GM12873 (cell line): ENCODE data around the gene STXBP6.

ENCODE experiments used
- TF ChIP-seq, protein P1 (sequence below): IDR thresholded peaks from 2 replicates; pipeline ENCODE4 v1.5.1; 2012; ENCODE audit warnings: low read depth, mild to moderate bottlenecking, moderate library complexity, low read length, control low read depth; ENCODE audit not compliant: insufficient read depth; ENCODE audit errors: missing control alignments

The STXBP6 gene

DNA sequence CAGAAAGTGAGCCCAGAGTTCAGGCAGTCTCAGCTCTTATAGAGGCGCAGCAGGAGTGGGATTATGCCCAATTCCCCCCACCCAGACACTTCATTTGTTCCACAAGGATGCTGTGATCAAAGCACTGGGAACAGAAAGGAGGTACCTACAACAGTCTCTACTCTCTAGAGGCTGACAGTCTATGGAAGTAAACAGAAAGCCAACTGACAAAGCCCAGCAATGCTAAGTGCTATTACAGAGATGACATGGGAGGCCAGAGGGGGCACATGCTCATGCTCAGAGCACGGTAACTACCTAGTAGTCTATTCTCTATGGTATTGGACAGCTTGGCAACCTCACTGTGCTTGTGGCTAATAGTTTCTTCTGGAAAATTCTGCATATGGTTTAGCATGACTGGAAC lies 85.9 kb downstream of the STXBP6 start:
- TF ChIP-seq, protein P1, sequence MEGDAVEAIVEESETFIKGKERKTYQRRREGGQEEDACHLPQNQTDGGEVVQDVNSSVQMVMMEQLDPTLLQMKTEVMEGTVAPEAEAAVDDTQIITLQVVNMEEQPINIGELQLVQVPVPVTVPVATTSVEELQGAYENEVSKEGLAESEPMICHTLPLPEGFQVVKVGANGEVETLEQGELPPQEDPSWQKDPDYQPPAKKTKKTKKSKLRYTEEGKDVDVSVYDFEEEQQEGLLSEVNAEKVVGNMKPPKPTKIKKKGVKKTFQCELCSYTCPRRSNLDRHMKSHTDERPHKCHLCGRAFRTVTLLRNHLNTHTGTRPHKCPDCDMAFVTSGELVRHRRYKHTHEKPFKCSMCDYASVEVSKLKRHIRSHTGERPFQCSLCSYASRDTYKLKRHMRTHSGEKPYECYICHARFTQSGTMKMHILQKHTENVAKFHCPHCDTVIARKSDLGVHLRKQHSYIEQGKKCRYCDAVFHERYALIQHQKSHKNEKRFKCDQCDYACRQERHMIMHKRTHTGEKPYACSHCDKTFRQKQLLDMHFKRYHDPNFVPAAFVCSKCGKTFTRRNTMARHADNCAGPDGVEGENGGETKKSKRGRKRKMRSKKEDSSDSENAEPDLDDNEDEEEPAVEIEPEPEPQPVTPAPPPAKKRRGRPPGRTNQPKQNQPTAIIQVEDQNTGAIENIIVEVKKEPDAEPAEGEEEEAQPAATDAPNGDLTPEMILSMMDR: no peak

DNA sequence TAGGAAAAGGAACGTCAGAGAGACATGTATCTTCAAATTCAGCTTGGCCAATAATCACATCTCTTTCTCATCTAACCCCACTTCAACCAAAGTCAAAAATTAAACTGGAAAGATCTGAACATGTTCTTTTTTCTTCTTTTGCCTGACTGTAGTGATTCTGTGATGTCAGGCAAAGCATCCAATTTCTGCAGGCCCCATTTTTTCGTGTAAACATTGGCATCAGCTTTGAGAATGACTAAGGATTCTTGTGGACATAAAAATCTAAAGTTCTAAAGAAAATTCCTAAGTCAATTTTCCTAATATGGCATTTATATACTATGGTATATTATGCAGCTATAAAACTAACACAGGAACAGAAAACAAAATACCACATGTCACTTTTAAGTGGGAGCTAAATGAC lies 89.1 kb downstream of the STXBP6 start:
- TF ChIP-seq, protein P1: no peak

DNA sequence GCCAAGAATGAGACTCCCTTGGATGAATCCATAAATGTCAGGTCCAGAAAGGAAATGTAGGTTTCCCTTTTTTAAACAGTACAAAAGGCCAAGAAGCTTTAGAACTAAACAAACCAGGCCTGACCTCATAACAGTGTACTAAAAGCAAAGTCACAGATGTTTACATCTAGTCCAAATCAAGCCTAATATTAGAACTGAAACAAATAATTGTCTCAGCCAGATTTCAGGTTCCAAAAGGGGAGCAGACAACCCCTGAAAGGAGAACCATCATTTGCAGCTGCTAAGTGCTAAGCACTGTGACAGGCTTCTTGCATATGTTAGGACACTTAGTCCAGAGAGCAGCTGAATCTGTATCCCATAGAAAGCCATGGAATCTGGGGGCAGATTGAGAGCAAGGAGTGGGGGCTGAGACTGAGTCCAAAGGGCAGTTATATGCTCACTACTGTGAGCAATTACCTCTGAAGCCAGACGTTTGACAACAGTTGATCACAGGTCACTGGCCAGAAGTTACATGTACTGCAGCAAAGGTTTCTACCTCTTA lies 90.1 kb downstream of the STXBP6 start:
- TF ChIP-seq, protein P1: no peak

DNA sequence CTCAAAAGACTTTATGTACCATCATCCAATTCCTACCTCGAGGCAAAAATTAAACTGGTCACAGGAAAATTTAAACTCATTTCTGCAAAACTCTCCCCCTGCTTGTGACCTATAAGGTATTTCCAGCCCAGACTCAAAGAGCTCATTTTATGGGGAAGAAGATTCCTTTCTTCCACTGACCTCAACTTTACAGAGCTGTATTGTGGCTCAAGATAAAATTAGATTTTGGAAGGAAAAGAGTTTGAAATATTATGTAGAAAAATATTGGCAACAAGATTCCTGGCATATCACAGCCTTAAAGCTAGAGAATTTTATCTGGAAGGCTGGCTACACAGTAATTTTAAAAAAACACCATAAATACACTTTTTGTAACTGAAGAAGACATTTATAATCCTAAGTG lies 91.7 kb downstream of the STXBP6 start:
- TF ChIP-seq, protein P1: no peak

DNA sequence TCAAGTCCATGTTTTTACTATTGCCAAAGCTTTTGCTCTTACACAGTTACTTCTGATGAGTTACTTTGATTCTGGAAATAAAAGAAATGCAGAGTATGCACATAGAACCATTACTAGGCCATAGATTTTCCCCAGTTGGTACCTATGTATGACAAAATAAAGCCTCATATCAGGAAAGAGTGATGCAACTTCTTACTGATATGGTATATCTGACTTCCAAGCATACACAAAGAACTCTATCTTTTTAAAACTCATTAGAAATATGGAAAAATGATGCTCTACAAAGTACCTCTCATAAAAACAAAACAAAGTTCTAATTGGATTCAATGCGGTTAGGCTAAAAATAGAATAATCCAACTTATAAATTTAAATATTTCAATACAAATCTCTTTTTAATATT lies 92.1 kb downstream of the STXBP6 start:
- TF ChIP-seq, protein P1: no peak

DNA sequence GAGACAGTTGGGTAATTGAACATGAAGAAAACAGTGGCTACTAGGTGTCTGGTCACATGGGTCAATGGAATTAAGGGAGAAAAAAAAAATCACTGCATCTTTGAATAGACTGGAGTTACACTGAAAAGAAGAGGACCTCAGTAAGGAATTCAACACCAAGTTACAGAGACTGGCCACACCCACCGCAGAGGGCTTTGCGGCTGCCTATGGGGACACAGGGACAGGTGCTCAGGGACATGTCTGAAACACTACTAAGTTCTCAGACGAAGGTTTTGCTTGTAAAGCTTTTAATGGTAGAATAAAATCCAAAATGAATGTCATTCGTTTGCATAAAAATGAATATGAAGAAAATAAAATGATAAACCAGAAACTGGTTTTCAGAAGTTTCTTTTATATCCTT lies 93.8 kb downstream of the STXBP6 start:
- TF ChIP-seq, protein P1: no peak

DNA sequence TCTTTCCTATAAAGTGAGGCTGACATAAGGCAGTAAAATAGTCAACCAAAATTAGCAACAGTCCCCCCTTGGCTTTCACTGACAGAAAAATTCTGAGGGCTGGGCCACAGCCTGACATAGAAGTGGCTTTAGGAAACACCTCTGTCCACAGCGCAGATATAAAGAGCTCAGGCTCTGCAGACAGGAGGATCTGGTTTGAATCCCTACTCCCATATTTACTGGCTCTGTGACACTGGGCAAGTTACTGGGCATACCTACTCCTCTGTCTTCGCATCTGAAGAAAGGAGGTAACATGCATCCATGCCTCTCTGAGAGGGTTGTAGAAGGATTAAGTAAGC lies 95.3 kb downstream of the STXBP6 start:
- TF ChIP-seq, protein P1: no peak
